Kasumi-1 (cell line): ENCODE measurements around the gene BHLHE41.

Source experiments
- DNase-seq, 2 experiments: peaks; one replicate each; lab custom pipeline; 2025; lab: John Stamatoyannopoulos, UW

Gene BHLHE41

DNA sequence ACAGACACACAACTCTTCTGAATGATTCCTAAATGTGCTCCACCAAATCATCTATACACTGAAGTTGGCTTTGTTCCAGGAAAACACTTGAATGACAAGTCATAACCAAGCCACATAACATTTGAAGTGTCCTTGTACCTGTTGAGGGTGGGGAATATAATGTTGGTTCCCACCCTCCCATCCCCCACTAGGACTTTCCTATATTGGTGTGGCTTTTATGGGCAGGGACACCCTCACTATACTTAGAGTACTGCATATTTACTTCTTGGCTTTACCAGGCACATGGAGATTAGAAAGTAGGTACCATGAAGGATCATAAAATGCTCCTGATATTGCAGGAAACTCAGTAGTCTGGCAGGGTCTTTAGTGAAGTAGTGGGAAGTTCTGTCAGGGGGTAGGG lies 9.7 kb upstream of the BHLHE41 start:
- DNase-seq: no peak

DNA sequence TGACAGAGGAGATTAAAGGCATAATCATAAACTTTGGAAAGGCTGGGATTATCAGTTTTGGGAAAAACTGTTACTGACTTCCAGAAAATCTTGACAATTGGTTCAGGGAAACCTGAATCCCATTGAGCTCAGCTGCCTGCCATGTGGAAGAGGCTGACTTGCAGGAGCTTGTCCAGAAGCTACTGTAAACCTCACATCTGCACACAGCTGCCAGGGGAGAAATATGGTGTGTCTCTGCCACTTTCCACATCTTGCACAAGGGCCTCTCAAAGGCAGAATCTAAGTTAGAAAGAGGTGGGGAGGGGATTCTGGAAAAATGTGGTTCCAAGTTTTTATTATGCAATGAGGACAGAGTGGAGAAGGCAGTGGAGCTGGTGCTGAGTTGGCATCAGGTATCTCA lies 8.7 kb upstream of the BHLHE41 start:
- DNase-seq: no peak

DNA sequence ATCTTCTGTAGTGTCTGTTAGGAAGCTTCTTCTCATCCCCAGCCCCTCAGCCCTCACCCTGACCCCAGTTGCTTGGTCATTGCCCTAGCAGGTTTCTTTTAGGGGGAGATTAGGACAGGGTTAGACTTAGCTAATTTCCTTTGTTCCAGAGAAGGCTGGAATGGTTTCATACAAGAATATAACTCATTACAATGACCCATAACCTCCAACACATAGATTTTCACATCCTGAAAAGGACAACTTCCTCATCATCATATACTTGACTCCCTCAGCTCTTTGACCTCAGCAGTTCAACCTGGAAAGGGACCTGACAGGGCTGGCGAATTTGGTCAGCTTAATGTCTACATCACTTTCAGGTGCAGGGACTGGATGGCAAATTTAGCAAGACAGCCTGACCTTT lies 8.0 kb upstream of the BHLHE41 start:
- no peak for DNase-seq

- DNase-seq: no peak
These were observed 7.1 kb upstream of the BHLHE41 start for GRCh38 chr12:26131936-26132335.

GRCh38 chr12:26130728-26131127 lies 5.9 kb upstream of the BHLHE41 start:
- DNase-seq: peak; percentile 35 to 44

- no peak for DNase-seq
These were observed 3.3 kb upstream of the BHLHE41 start for GRCh38 chr12:26128168-26128567.

- DNase-seq: no peak
These were observed 2.6 kb upstream of the BHLHE41 start for GRCh38 chr12:26127404-26127803.

- peak; percentile 49 to 53 for DNase-seq
These were observed 1.8 kb upstream of the BHLHE41 start for GRCh38 chr12:26126340-26127284.

GRCh38 chr12:26125400-26126339 lies 833 bp upstream of the BHLHE41 start:
- DNase-seq: no peak

DNA sequence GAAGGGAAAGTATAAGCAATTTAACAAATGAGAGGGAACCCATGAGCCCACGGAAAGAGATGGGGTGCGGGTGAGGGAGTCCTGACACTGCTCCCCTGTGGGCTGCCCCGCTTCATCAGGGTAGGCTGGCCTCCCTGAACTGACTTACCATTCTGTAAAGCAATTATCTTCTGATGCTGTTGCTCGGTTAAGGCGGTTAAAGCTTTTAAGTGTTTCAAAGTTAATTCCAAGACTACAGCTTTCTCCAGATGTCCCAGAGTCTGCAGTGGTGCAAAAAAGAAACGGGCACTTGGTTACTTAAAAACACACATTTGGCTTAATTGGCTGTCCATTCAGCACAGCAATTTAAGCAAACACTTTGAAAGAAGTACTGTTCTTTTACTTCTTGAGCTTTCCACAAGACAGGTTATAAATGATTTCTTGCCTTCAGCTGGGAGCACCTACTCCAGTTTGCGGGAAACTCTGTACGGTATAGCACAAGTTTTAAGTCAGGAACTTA lies 1.3 kb downstream of the BHLHE41 start:
- DNase-seq: no peak

- DNase-seq: peak; percentile 38 to 39
These were observed 2.0 kb downstream of the BHLHE41 start for GRCh38 chr12:26122681-26123481.

DNA sequence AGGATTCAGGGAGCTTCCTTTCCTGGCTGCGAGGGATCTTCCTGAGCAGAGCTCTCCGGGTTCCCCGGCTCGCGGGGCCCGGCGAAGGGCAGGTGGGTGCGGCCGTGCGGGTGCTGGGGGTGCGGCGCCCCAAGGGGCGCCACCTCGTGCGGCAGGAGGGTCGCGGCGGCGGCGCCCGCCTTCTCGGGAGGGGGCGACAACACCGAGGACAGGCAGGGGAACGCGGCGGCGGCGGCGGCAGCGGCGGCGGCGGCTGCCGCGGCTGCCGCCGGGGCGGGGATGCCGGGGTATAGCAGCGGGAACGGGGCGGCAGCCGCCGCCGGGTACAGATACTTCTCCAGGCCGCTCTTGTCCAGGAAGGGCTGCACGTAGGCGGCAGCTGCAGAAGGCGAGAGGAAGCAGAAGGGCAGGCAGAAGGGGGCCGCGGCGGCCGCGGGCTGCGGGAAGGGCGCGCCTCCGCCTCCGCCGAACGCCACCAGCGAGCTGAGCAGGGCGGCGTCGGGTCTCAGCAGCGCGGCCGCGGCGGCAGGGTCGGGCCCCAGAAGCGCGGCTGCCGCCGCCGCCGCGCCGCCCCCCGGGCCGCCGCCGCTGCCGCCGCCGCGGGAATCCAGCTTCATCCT lies 2.7 kb downstream of the BHLHE41 start:
- DNase-seq: peak; percentile 41 to 56

- peak in 1 of 2 experiments; percentile 15 for DNase-seq
These were observed 3.3 kb downstream of the BHLHE41 start for GRCh38 chr12:26121323-26122060.

- no peak for DNase-seq
These were observed 4.1 kb downstream of the BHLHE41 start for GRCh38 chr12:26120561-26121274.

DNA sequence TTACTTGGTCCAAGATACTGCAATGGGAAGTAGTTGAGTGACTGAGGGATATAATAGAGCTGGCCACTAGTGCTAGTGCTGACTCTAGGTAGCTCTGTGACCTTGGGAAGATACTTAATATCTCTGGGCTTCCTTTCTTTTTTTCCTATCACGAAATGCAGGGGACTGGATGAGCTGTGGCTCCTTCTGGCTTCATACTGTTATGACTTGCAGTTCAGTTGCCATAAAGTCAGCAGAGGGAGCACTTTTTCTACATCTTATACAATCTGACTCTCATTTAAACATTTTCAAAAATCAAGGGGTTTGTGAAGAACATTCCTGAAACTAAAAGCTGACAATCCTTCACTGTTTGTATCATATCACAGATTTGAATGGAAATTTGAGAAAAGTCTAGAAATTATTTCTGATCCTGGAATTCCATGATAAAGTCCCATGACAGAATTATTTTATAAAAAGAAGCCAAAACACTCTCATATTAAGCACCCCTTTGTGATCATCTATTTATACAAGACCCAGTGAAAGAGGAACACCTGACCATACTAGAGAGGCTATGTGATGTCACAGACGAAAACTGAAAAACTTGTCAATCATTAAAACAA lies 5.3 kb downstream of the BHLHE41 start:
- peak; percentile 76 to 88 for DNase-seq

DNA sequence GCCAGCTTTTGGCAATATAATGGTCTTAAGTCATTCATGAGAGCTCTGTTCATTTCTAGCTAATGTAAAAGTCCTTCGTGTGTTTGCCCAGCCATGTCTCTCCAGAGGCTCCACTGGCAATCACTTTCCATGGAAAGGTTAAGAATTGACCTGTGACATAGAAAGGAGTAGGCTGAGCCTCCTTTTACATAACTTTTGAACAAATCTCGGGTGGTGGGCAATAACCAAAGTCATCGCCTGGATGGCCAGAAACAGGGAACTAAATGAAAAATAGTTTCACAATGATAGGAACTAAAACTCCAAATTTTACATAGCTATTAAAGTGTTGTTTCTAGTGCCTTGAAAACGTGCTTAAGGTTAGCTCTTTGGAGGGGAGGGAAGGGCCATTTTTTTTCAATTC lies 6.5 kb downstream of the BHLHE41 start:
- DNase-seq: no peak

DNA sequence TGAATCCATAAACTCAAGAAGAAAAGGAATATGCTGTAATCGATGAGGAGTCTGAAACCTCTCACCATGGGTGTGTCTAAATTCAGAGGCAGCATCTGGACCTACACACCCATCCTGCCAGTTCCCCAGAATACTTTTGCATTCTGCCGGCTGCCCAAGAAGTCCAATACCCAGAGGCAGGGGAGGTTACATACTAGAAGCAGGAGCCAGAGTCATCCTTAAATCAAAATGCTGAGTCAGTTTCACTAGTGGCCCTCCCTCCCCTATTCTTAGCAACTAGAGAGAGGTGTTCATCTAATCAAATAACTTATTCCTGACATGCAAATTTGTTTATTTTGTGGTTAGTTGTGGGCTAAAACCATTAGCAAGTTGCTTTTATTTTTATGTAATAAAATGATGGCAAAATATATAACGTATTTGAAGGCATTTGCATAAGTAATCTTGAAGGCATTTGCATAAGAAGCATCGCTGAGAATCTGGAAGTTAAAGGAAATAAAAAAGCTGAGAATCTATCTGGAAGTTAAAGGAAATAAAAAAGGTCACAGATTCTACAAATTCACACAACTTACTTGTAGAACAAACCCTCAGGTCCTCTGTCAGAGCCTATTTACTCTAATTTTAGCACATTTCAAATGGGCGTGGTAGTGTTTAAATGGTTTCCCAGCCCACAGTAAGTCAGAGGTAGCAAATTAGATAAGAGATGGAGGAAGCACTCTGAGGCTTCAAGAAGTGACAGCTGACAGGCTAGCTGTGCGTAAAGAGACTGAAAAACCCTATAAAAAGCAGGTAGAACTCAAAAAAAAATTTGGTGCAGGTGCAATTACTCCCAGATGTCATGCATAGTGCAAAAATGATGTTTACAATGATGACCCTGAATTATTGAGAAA lies 7.8 kb downstream of the BHLHE41 start:
- no peak for DNase-seq

DNA sequence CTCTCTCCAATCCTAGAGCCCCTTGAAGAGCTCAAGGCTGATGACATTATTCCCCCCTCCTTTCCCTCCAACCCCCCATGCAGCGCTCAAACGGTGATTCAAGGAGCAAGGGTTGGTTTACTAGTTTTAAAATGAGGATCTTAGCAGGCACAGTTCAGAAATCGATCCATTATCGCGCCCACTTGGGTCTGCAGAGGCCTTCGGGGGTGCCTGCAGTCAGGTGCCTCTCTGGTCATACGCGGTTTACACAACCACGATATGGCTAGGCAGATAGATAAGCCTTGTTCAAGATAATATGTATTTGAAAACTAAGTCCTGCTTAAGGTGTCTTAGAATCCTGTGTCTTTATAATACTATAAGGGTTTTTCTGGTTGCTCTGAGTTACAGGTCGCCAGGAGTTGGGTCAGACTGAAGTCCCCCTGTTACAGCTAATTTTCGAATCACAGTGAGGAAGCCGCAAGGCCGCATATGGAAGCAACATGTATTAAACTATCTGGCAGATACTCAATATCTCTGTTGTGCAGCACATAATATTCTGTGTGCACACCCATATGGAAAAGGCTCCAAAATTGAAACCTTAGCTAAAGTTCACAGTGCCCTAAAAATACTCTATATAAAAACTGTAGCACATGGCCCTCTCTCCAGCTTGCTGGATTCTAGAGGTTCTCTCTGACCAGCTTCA lies 10.0 kb downstream of the BHLHE41 start:
- no peak for DNase-seq
